Aorta (tissue), 5 donors: ENCODE measurements around the gene CDH12. TPM values are rescaled to one million over a fixed set of nuclear protein-coding genes. Genes with fewer than 3 reads are reported as not detected.

Experiments
- ATAC-seq: fragments of 200-7000 bp; cut with Tn5 transposase; one replicate; pipeline ENCODE4 v1.9.1; 2022; ENCODE audit warnings: moderate library complexity; ENCODE audit not compliant: low FRiP score
- DNase-seq, 2 donors: peaks; one replicate each; pipeline ENCODE4 v3.0.0-alpha.2; 2020
- H3K27ac ChIP-seq, 2 donors: one replicate each; pipeline ENCODE4 v1.5.1; 2013; ENCODE audit warnings: low read length in 2 of 2, mild to moderate bottlenecking in 2 of 2, moderate library complexity in 2 of 2, control low read depth in 1 of 2, inconsistent platforms in 1 of 2, low read depth in 1 of 2
- H3K27me3 ChIP-seq, 2 donors: one replicate each; pipeline ENCODE4 v1.6.1; 2013; ENCODE audit warnings: control low read depth in 1 of 2, low read length in 1 of 2, mild to moderate bottlenecking in 1 of 2, moderate library complexity in 1 of 2; ENCODE audit not compliant: insufficient read depth in 2 of 2, control insufficient read depth in 1 of 2
- H3K36me3 ChIP-seq, 2 donors: one replicate each; pipeline ENCODE4 v1.6.1; 2013; ENCODE audit warnings: control low read depth in 1 of 2, low read length in 1 of 2, mild to moderate bottlenecking in 1 of 2; ENCODE audit not compliant: insufficient read depth in 2 of 2, control insufficient read depth in 1 of 2
- H3K4me1 ChIP-seq, 2 donors: one replicate each; pipeline ENCODE4 v1.6.1; 2013; ENCODE audit warnings: low read length in 2 of 2, control low read depth in 1 of 2, mild to moderate bottlenecking in 1 of 2, moderate library complexity in 1 of 2; ENCODE audit not compliant: insufficient read depth in 2 of 2, control insufficient read depth in 1 of 2
- H3K4me3 ChIP-seq, 2 donors: one replicate each; pipeline ENCODE4 v1.5.1; 2013; ENCODE audit warnings: low read length in 2 of 2, control low read depth in 1 of 2, mild to moderate bottlenecking in 1 of 2
- H3K9me3 ChIP-seq: one replicate; pipeline ENCODE4 v1.6.1; 2013; ENCODE audit warnings: mild to moderate bottlenecking, low read length; ENCODE audit not compliant: control insufficient read depth
- WGBS, 2 donors: extraction: QIAGEN DNeasy Blood & Tissue Kit; methylation state at CpG; one replicate each; pipeline ENCODE4 v1.1.7; 2013; 5-methylcytosine and 5-hydroxymethylcytosine counted together
- intact Hi-C, 2 donors: fragments of 100-400 bp; cut with DNase I; formaldehyde crosslinking; loops; one replicate each; pipeline versions ENCODE4 v1.14.2 to v1.15.0; 2022
- polyA plus RNA-seq, 2 donors: library from polyadenylated mRNA; stranded (reverse); fragments of 200-250 nt; gene quantifications; one replicate each; pipeline ENCODE4 v1.2.3, GENCODE V29; 2013
- total RNA-seq, 2 donors: library from RNA; stranded (reverse); fragmentation: NEBNext Ultra II Directional; extraction: Animal tissue kit (Norgen Biotek cat#: 25700); gene quantifications; one replicate each; pipeline ENCODE4 v1.2.1, GENCODE V29; 2021
- donor health status: healthy with polysubstance abuse.
- donor health status: Bipolar disorder and iron deficiency.
- donor health status: DM: no; HTN: no; CAD: no.
- donor health status: DM: no; HTN: no; CAD: no.
- donor health status: DM: yes; HTN: yes; CAD: no.

The CDH12 gene
- total and polyA plus RNA-seq, 4 donors, result not detected

GRCh38 chr5:22855824-22856223 lies 2.7 kb upstream of the CDH12 start:
- Histone ChIP-seq H3K4me1 (no peaks in the 10 kb centered on the region), H3K9me3 (no peaks in the 10 kb centered on the region), H3K36me3 (no peaks in the 10 kb centered on the region), H3K27me3 (no peaks in the 10 kb centered on the region), H3K27ac (no peak overlapping the region), H3K4me3 (no peak overlapping the region)
- ATAC-seq (no peak), DNase-seq (no peak)
- WGBS, 2 donors, result 78% methylated on average over 4 of the region's 4 CpGs
- intact Hi-C loops, result no loop called here

GRCh38 chr5:22850981-22851380 lies 2.2 kb downstream of the CDH12 start:
- 40 to 41% methylated on average over 3 of the region's 3 CpGs for WGBS, 2 donors
- ATAC-seq (no peak), DNase-seq (no peak)
- Histone ChIP-seq H3K4me1 (no peaks in the 10 kb centered on the region), H3K27ac (no peak overlapping the region), H3K4me3 (no peak overlapping the region), H3K9me3 (no peaks in the 10 kb centered on the region), H3K27me3 (no peaks in the 10 kb centered on the region), H3K36me3 (no peaks in the 10 kb centered on the region)
- intact Hi-C loops, result no loop called here

DNA sequence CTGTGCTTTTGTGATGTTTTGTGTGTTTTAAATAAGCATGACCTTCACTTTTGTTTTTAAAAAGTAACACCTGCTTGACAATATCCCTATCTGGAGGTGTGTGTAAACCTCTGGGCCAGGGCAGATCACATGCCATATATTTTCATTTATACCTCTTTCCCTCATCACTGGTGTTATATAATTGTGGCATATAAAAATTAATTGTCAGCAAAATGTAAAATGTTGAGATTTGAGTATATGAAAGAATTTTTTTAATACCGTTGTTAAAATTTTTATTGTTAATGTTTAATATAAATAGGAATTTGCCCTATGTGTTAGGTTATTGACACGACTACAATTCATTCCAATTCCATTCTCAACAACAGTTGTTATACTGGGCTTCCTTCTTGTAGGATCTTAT lies 6.5 kb downstream of the CDH12 start:
- Histone ChIP-seq H3K36me3 (no peaks in the 10 kb centered on the region), H3K27ac (no peak overlapping the region), H3K4me1 (no peaks in the 10 kb centered on the region), H3K27me3 (no peaks in the 10 kb centered on the region), H3K9me3 (no peaks in the 10 kb centered on the region), H3K4me3 (no peak overlapping the region)
- 73 to 80% methylated on average over 2 of the region's 2 CpGs for WGBS, 2 donors
- intact Hi-C loops, result no loop called here
- DNase-seq, result no peak
- ATAC-seq, result no peak

DNA sequence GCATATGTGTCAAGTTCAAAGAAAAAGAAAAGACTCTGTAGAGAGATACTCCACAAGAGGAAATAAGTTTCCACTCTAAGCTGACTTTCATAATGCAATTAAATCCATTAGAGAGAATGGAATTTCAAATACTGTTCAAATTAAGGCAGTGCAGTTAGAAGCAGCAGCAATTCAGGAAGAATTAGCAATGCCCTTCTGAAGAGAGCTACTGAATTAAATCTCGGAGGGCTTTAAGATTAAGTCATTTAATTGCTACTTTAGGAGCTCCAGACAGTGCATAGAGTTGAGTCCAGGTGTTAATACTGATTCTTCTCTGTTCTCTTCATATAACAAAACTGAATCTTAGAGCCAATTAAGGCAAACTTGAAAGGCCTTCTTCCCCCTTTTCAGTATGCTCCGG lies 8.5 kb downstream of the CDH12 start:
- Histone ChIP-seq H3K36me3 (no peaks in the 10 kb centered on the region), H3K27ac (no peak overlapping the region), H3K27me3 (no peaks in the 10 kb centered on the region), H3K4me1 (no peaks in the 10 kb centered on the region), H3K4me3 (no peak overlapping the region), H3K9me3 (no peaks in the 10 kb centered on the region)
- ATAC-seq (no peak), DNase-seq (no peak)
- WGBS, 2 donors, result 87 to 90% methylated on average over 2 of the region's 2 CpGs
- intact Hi-C loops, result no loop called here

- Histone ChIP-seq H3K4me3 (no peak overlapping the region), H3K4me1 (peaks cover 0 to 1% of the 10 kb centered on the region in 2 donors), H3K9me3 (no peaks in the 10 kb centered on the region), H3K27ac (no peak overlapping the region), H3K36me3 (no peaks in the 10 kb centered on the region), H3K27me3 (no peaks in the 10 kb centered on the region)
- DNase-seq (no peak), ATAC-seq (no peak)
- intact Hi-C loops, result no loop called here
- 74 to 78% methylated on average over 1 of the region's 1 CpG for WGBS, 2 donors
Observed at GRCh38 chr5:22844155-22844554, 9.0 kb downstream of the CDH12 start.

GRCh38 chr5:22842574-22842973 lies 10.6 kb downstream of the CDH12 start:
- WGBS, 2 donors, result 86 to 89% methylated on average over 2 of the region's 2 CpGs
- no peak overlapping the region for H3K27ac ChIP-seq
- H3K4me1 ChIP-seq, result peaks cover 0 to 1% of the 10 kb centered on the region in 2 donors
- ATAC-seq (no peak), DNase-seq (no peak)
- H3K4me3 ChIP-seq, result no peak overlapping the region
- no peaks in the 10 kb centered on the region for H3K9me3 ChIP-seq
- no peaks in the 10 kb centered on the region for H3K36me3 ChIP-seq
- H3K27me3 ChIP-seq, result no peaks in the 10 kb centered on the region
- intact Hi-C loops, result no loop called here

DNA sequence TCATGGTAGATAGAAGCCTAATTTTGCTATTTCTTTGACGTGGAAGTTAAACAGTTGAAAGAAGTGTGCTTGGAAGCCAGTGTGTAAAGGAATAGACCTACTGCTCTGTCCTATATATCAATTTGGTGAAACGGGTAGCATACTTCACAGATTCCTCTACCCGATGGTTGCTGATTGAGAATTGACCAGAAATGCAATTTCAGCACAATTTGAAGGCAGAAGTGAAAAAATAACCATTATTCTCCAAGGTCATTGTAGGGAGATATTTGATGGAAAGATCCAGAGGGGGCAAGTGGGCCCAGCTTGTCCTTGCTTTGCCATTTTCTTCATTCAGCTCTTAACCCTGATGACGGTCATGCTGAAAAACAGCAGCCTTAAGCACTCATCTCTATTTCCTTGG lies 15.3 kb downstream of the CDH12 start:
- Histone ChIP-seq H3K27ac (no peak overlapping the region), H3K36me3 (no peaks in the 10 kb centered on the region), H3K4me1 (peaks cover 0 to 1% of the 10 kb centered on the region in 2 donors), H3K9me3 (no peaks in the 10 kb centered on the region), H3K4me3 (no peak overlapping the region), H3K27me3 (no peaks in the 10 kb centered on the region)
- WGBS, 2 donors, result 71 to 75% methylated on average over 4 of the region's 4 CpGs
- DNase-seq (no peak), ATAC-seq (no peak)
- intact Hi-C loops, result no loop called here

DNA sequence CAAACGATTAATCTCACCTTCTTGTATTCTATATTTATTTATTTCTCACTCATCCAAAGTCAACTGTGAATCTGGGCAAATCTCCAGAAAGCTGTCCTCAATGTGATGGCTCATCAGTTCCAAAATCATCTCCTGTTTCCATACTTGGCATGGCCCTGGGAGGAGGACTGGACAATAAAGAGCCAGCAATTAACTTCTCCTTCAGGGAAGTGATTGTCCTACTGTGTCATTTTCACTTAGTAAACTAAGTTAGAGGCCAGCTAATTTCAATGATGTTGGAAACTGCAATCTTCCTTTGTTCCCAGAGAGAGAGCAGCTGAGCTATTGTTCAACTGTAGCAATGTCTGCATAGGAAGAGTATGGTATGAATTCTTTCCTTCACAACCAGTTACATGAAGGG lies 17.5 kb downstream of the CDH12 start:
- ATAC-seq (no peak), DNase-seq (no peak)
- intact Hi-C loops, result no loop called here
- 50 to 56% methylated on average over 1 of the region's 1 CpG for WGBS, 2 donors
- H3K9me3 ChIP-seq, result no peaks in the 10 kb centered on the region
- H3K27ac ChIP-seq, result no peak overlapping the region
- H3K4me1 ChIP-seq, result peaks cover 0 to 1% of the 10 kb centered on the region in 2 donors
- H3K27me3 ChIP-seq, result no peaks in the 10 kb centered on the region
- no peaks in the 10 kb centered on the region for H3K36me3 ChIP-seq
- no peak overlapping the region for H3K4me3 ChIP-seq

GRCh38 chr5:22793463-22793862 lies 59.7 kb downstream of the CDH12 start:
- intact Hi-C loops, result no loop called here
- Histone ChIP-seq H3K9me3 (peaks cover 1% of the 10 kb centered on the region), H3K27me3 (no peaks in the 10 kb centered on the region), H3K27ac (no peak overlapping the region), H3K4me3 (no peak overlapping the region), H3K4me1 (no peaks in the 10 kb centered on the region), H3K36me3 (no peaks in the 10 kb centered on the region)
- ATAC-seq (no peak), DNase-seq (no peak)
- 60 to 75% methylated on average over 2 of the region's 2 CpGs for WGBS, 2 donors
